Measurements from ENCODE around the gene SPATS2L.

Gene SPATS2L

DNA sequence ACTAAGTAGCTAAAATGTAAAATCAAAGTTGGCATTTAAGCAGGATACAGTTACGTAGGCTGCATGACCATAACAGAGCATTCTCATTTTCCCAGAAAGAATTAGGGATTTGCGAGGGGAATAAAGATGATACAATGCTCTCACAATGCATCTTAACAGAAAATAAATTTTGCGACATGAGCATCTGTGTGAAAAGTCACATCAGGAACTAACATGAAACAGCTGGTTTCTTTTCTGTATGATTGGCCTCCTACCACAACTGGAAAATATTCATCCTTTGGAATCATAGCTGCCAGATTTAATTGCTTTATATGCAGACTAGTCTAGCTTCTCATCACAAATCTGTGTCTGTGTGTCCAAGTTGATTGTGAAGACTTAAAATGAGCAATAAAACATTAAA lies 137.4 kb downstream of the SPATS2L start:
- peak; percentile 43 to 44 for DNase-seq (ENCODE audit: low read depth in 2 of 2)

- no peak for DNase-seq (ENCODE audit: low read depth in 2 of 2)
These were observed 138.0 kb downstream of the SPATS2L start for GRCh38 chr2:200444530-200444929.

GRCh38 chr2:200445284-200445683 lies 138.8 kb downstream of the SPATS2L start:
- DNase-seq (ENCODE audit: low read depth in 2 of 2): no peak

DNA sequence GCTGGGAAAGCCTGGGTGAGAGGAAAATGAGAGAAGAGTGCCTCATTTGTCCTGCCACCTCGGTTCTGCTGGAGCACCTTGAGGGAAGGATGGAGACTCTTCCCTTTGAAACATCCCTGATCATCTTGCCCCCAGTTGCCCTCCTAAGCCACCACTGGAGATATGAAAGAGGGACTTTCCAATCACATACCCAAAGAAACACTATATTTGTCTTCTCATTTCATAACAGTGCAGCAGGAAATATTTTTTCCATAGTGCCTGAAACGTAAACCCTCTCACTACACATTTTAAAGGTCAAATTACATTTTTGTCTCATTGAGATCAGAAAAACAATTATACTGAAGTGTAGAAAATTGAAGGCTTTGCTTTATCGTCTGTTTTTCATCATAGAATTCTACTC lies 140.1 kb downstream of the SPATS2L start:
- DNase-seq (ENCODE audit: low read depth in 2 of 2): no peak

GRCh38 chr2:200447139-200447855 lies 140.8 kb downstream of the SPATS2L start:
- no peak for DNase-seq (ENCODE audit: low read depth in 2 of 2)

DNA sequence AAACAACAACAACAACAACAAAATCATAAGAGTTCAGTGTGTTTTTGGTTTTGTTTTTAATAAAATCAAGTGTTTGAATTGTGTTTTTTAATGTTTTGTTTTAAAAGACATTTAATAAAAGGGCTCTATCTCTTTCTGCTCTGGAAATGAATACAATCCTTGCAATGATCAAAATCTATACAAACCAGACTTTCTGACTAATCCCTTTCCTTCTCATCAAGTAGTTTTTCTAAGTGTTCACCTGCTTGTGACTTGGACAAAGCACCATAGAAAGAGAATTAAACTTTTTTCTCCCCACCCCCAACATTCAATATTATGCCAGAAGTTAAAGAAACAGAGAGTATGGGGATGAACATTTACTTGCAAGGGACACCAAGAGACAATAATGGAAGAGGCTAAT lies 142.0 kb downstream of the SPATS2L start:
- no peak for DNase-seq (ENCODE audit: low read depth in 2 of 2)

DNA sequence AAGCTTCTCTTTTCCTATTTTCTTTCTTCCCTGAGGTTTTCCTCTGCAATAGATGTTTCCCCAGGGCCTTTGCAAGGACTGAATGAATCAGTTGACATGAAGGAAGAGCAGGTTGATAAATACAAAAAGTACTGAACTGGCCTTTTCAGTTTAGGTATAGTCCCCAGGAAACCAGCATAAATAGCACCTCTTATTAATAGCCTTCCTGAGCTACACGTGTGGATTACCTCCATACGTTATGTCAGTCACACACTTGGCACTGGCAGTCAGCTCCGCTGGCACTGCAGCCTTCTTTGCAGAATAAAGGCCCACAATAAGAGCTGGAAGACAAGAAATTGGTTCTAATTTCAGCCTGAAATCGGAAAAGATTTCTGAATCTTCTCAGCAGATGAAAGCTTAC lies 142.7 kb downstream of the SPATS2L start:
- DNase-seq (ENCODE audit: low read depth in 2 of 2): no peak

- no peak for DNase-seq (ENCODE audit: low read depth in 2 of 2)
These were observed 143.8 kb downstream of the SPATS2L start for GRCh38 chr2:200450288-200450687.

DNA sequence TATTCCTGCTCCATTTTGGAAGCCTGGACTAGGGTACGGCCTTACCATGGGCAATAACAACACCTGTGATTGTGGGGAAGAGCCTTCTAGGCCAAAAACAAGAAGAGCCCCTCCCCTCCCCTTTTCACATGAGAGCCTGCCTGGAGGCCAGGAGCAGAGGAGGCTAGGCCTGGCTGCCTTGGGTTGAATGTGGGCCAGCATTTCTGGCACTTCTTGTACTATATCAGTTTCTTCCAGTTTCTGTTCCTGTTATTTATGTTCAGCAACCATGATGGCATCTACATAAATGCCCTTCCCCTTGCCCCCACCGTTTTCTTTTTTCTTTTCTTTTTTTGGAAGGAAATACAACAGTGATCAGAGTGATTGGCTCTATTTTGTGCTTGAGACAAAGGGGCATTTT lies 145.0 kb downstream of the SPATS2L start:
- DNase-seq (ENCODE audit: low read depth in 2 of 2): no peak

DNA sequence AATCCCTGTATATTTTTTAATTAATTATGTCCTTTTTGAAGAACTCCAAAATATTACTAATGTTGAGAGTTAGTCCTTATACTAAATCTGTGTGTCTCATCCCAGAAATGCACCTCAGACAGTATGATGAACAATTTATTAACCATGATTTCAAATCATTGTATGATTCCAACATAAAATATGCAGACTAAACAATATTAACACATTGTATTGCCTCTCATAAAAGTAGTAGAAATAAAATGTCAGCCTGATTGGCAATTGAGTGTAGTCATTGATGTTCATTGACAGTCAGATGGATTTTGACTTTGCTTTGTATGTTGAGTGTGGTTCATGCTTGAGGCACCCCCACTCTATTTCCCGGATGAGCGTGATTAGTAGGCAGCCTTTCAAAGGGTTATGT lies 145.9 kb downstream of the SPATS2L start:
- DNase-seq (ENCODE audit: low read depth in 2 of 2): no peak

- no peak for DNase-seq (ENCODE audit: low read depth in 2 of 2)
These were observed 146.8 kb downstream of the SPATS2L start for GRCh38 chr2:200453142-200453852.

GRCh38 chr2:200453853-200454534 lies 147.5 kb downstream of the SPATS2L start:
- no peak for DNase-seq (ENCODE audit: low read depth in 2 of 2)

DNA sequence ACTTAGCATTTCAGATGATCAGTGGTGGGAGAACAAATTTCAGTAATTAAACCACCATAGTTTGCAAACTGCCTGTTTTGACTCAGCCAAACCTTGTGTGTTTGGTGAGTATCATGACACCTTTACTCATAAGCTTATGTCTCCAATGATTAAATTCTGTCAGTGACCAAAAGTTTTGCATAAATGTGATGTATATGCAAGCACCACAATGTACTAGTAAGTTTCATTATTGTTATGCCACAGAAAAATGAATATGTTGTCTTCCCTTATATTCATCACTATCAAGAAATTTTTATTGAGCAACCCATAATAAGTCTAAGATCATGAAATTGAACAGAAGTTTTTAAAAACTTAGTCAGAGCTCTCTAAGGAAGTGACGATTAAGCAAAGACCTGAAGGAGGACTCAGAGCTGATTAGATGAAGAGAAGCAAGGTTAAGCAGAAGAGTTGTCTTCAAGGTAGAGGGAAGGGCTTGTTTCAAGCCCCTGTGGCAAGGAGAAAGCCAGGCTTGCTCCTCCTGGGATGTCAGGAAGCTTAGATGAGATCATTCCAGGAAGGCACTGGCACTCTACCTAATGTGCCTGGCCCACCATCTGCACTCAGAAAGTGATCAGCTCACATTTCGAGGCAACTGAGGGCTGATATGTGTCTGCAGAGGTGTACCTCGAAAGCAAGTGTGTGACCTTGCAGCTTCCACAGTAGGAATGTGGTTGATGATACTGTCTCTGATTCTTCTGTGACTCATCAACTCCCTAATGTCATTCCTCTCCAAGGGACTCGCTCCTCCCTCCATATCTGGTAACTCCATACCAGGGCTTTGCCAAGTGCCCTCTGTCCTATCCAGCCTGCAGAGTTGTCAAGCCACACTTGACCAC lies 148.7 kb downstream of the SPATS2L start:
- no peak for DNase-seq (ENCODE audit: low read depth in 2 of 2)

DNA sequence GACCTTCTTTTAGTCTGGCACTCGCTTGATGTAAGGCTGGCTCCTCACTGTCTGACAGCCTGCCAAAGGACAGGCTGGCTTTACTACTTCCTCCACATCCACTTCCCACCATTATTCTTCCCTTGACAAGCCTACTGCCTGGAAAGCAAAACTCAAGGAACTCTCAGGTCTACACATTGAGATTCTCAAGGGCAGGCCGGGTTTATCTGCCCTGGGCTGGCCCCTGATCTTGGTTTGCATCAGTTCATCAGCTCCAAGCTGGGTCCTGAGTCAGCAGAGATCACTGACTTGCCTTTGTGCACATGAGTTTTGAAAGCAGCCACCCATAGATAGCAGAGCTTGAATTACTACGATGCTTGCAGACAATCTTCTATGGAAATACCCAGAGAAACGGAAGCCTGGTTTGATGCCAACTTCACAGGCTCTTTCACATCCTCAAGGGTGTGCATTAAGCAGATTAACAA lies 149.5 kb downstream of the SPATS2L start:
- no peak for DNase-seq (ENCODE audit: low read depth in 2 of 2)

DNA sequence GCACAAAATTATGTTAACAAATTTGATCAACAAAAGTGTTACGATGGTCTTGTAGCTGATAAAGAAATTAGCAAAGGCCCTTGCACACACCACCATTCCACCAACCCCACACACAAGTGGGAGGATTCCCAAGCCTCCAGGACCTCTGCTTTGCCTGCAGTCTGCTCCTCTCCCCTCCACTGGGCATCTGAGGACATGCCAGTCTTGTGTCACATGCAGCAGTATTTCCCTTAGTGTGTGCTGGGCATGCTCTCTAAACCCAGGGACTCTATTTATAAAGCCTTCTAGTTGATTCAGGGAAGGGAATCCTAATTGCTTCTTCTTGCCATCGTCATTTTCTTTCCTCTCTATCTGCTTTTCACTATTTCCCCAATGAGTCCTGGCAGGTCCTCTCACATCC lies 150.1 kb downstream of the SPATS2L start:
- no peak for DNase-seq (ENCODE audit: low read depth in 2 of 2)

GRCh38 chr2:200459101-200459500 lies 152.6 kb downstream of the SPATS2L start:
- DNase-seq (ENCODE audit: low read depth in 2 of 2): no peak

DNA sequence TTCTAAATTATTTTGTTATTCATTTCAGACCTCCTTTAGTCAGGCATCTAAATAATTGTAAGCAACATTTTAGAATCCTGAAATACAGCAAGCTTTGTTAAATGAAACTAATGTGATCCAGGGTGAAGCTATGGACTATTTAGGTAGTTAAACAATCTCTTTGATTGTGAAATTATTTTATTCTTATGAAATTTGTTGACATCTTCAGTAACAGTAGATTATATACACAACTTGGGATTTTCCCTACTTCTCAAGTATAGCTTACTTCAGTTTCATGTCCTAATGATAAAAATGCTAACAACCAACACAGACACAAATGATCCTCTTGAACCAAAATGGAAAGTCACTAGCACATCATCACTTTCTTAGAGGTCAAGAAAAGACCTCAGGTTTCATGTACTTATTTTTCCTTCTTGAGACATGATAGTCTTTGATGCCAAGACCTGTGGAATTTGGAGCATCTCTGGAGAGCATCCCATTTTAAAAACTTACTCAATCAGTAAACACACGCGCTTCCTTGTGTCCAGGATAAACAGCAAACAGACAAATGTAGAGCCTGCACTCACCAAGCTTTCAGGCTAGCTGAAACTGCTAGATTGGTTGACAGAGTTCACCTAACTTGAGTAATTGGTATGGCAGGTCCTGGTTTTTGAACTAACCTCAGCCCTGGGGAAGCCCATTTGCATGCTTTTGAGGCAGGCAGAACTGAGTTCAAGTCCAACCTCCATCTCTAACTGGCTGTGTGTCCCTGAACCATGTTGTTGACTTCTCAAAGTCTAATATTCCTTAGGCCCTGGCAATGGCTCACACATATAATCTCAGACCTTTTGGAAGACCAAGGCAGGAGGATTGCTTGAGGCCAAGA lies 155.6 kb downstream of the SPATS2L start:
- no peak for DNase-seq (ENCODE audit: low read depth in 2 of 2)

DNA sequence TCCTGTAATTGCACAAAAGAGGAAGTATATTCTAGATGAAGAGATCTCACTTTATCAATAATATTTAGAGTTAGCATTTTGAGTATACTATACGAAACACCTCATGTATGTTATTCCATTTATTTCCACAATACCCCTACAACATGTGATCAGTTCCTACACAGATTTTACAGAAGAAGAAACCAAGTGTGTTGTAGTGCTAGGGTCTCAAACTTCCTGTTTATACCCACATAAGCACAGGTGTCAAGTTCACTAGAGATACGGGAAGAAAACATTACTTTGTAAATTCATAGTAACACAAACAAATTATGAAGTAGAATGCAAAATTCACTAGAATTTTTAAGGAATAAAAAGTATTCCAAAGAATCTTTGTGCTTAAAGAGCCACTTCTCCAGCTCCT lies 157.0 kb downstream of the SPATS2L start:
- DNase-seq (ENCODE audit: low read depth in 2 of 2): no peak

DNA sequence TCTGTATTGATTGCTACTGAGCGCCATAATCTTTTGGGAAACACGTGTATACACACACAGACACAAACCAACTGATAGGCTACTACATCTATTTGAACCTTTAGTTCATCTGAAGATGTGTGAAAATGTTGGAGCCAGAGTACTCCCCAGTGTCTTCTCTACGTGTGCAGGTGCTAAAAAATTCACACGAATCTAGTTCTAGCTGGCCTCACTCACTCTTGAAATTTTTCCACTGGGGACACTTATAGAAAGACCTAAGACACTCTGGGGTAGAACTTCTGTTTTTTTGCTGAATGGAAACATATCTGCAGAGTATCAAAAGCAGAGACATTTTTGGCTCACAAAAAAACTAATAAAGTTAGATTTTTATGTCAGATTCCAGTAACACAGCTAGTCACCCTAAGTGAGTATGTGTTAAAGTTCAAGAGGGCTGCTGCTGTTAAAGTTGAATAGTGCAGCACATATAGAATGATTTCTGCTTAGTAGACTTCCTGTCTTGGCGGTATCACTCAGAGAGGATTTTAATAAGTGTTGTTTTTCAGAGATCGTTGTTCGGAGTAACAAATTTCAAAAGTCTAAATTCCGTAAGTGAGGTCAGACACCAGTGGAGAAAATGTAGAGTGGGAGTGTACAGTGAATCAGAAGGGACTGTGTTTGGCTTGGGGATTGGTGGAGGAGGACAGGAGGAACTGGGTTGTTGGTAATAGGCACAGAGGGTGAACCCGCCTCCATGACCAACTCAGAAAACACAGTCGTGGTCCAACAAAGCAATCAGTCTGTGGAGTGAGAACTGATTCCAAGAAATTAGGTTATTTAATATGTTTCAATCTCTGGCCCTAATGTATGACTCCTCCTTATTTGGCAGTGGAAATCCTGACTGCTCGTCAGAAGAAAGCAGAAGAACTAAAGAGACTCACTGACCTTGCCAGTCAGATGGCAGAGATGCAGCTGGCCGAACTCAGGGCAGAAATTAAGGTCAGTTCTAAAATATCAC lies 160.2 kb downstream of the SPATS2L start:
- DNase-seq (ENCODE audit: low read depth in 2 of 2): no peak
